ENCODE results near the gene THRA. TPM values are rescaled to one million over a fixed set of nuclear protein-coding genes. Genes with fewer than 3 reads are reported as not detected.

THRA gene
- total and polyA plus RNA-seq, 2 of the 8 experiments (the other 6 are each of a cell fraction or from before 2014, with no cell fraction given): 6.4 to 10.2 TPM

DNA sequence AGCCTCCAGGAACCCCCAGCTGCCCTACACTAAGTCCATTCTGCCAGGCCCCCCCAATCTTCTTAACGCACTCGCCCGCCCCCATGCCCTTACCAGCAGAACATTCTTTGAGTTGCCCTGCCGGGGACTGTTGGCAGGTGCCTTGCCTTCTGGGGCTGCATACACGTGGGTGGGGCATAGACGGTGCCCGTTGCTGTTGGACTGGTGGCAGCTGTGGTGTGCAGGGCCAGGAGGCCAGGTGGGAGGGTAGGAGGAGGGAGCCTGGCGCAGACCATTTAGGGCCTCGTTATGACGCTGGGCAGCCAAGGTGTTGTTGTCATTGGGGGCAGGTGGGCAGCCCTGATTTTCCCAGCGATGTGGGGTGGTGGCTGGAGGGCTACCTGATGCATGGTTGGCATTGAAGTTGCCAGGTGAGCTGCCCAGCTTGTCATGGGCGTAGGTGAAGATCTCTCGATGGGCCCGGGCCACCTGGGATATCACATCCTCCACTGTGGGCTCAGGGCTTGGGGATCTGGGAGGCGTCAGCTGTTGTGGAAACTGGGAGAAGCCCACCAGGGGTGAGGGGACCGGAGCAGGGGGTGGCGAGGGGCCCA, 32.7 kb downstream of the THRA start:
- Histone ChIP-seq H3K79me2 (ENCODE audit: control insufficient read depth in 1 of 2, insufficient read depth in 2 of 2, low read length in 2 of 2) (no peaks in the 10 kb centered on the region; a peak in 1 of 4 replicates), H3K27me3 (replicated peaks in 1 of 4; ENCODE audit: control insufficient read depth in 3 of 4, extremely low read depth in 1 of 4, insufficient read depth in 3 of 4, low read length in 3 of 4) (peaks cover 6 to 23% (median 14%) of the 10 kb centered on the region in 4 experiments; a peak in 6 of 7 replicates), H2BK15ac (ENCODE audit: low read length) (no peak overlapping the region), H3K23me2 (ENCODE audit: low read depth, low read length) (peaks cover 8% of the 10 kb centered on the region; the same call in 1 of the 2 replicates), H2AFZ (ENCODE audit: low read length) (no peak overlapping the region), H3K56ac (replicated peaks; ENCODE audit: insufficient read length, low read depth, low read length) (no peak overlapping the region), H3K36me3 (ENCODE audit: control insufficient read depth in 2 of 4, insufficient read depth in 4 of 4, low read length in 3 of 4) (peaks cover 0 to 27% (median 14%) of the 10 kb centered on the region in 4 experiments; a peak in 5 of 8 replicates), H3K79me1 (ENCODE audit: low read depth, low read length) (peaks cover 4% of the 10 kb centered on the region; the same call in 1 of the 2 replicates), H3K18ac (ENCODE audit: extremely low read depth, low read length) (no peak overlapping the region), H2BK120ac (replicated peaks; ENCODE audit: low read depth, low read length) (no peak overlapping the region), H4K20me1 (replicated peaks in 1 of 2; ENCODE audit: control insufficient read depth in 1 of 2, insufficient read depth in 2 of 2, low read length in 2 of 2) (no peaks in the 10 kb centered on the region), H4K8ac (ENCODE audit: extremely low read depth, insufficient read depth, low read length) (no peak overlapping the region; the same call in 1 of the 2 replicates), H3K27ac (ENCODE audit: low read depth, low read length) (no peak overlapping the region), H2BK12ac (ENCODE audit: low read depth, low read length) (no peak overlapping the region), H3K23ac (ENCODE audit: insufficient read length) (no peak overlapping the region), H3K9me3 (ENCODE audit: insufficient read depth in 2 of 2, low read depth in 1 of 2, low read length in 1 of 2) (peaks cover 0 to 6% of the 10 kb centered on the region in 2 experiments; a peak in 1 of 4 replicates), H2BK20ac (ENCODE audit: low read length) (no peak overlapping the region), H3K4me1 (replicated peaks in 1 of 4; ENCODE audit: control insufficient read depth in 3 of 4, insufficient read depth in 4 of 4, low read length in 3 of 4) (peaks cover 8 to 34% (median 21%) of the 10 kb centered on the region in 4 experiments), H2BK5ac (ENCODE audit: low read depth, low read length) (no peak overlapping the region), H3K4me2 (ENCODE audit: insufficient read depth in 1 of 2, low read depth in 2 of 2, low read length in 2 of 2) (no peak overlapping the region), H2AK5ac (ENCODE audit: low read depth, low read length) (no peak overlapping the region), H3K9ac (replicated peaks in 1 of 4; ENCODE audit: extremely low read depth in 1 of 4, low read depth in 3 of 4, low read length in 3 of 4) (no peak overlapping the region), H3K4ac (replicated peaks; ENCODE audit: insufficient read length, low read depth, low read length) (no peak overlapping the region), H3K4me3 (ENCODE audit: extremely low read depth in 1 of 4, insufficient read depth in 2 of 4, low read depth in 3 of 4, low read length in 4 of 4) (no peak overlapping the region), H4K5ac (ENCODE audit: insufficient read length, low read depth, low read length) (no peak overlapping the region), H3K14ac (ENCODE audit: insufficient read length) (no peak overlapping the region), H4K91ac (replicated peaks; ENCODE audit: insufficient read length, low read length) (no peak overlapping the region)
- 95% methylated on average over 15 of the region's 17 CpGs; no CpG with 5 or more reads in 1 of the 2 experiments for WGBS, 2 experiments (ENCODE audit: extremely low coverage in 1 of 2, insufficient coverage in 1 of 2, insufficient read length in 1 of 2, insufficient replicate concordance in 2 of 2, low coverage in 1 of 2, low lambda C conversion rate in 2 of 2, missing lambda C conversion rate in 1 of 2)
- no peak for DNase-seq (ENCODE audit: low read depth in 1 of 2, low spot score in 2 of 2)
- ChIA-PET POLR2A (ENCODE audit: partially characterized antibody) (interaction anchor here (1.5 to 20.8 kb wide), 2 partner anchors 8 to 21 kb away, joined by 5 to 399 read pairs; partner anchors contain the start of gene MSL1), CTCF (ENCODE audit: partially characterized antibody) (interaction anchor here (0.7 to 8.5 kb wide), 7 partner anchors 9 to 69 kb away, joined by 4 to 85 read pairs (median 7); no protein-coding TSS in a partner anchor)
- FAIRE-seq: no peak
- TF ChIP-seq TBP (IDR thresholded peaks at IDR 0.05; ENCODE audit: low read depth, low read length) (no peak), TAF7 (optimal IDR thresholded peaks at IDR 0.05; ENCODE audit: borderline replicate concordance, low read depth, low read length) (no peak), CTCF (IDR thresholded peaks at IDR 0.05; ENCODE audit: control extremely low read depth in 1 of 3, insufficient read depth in 1 of 3, low read depth in 1 of 3, low read length in 3 of 3) (no peak), BCL11A (IDR thresholded peaks at IDR 0.05; ENCODE audit: low read depth in 2 of 2, low read length in 2 of 2) (no peak), GABPA (IDR thresholded peaks at IDR 0.05; ENCODE audit: borderline replicate concordance, insufficient read depth, low read length) (no peak), MAX (IDR thresholded peaks at IDR 0.05) (no peak), RAD21 (IDR thresholded peaks at IDR 0.05 in 1 of 2, conservative IDR thresholded peaks at IDR 0.05 in 1 of 2; ENCODE audit: low read depth in 2 of 2, low read length in 2 of 2) (no peak), BRCA1 (IDR thresholded peaks at IDR 0.05; ENCODE audit: low read depth, low read length) (no peak)

Data from H1 (cell line).